Measurements from ENCODE around the gene C3orf18.

Gene C3orf18

DNA sequence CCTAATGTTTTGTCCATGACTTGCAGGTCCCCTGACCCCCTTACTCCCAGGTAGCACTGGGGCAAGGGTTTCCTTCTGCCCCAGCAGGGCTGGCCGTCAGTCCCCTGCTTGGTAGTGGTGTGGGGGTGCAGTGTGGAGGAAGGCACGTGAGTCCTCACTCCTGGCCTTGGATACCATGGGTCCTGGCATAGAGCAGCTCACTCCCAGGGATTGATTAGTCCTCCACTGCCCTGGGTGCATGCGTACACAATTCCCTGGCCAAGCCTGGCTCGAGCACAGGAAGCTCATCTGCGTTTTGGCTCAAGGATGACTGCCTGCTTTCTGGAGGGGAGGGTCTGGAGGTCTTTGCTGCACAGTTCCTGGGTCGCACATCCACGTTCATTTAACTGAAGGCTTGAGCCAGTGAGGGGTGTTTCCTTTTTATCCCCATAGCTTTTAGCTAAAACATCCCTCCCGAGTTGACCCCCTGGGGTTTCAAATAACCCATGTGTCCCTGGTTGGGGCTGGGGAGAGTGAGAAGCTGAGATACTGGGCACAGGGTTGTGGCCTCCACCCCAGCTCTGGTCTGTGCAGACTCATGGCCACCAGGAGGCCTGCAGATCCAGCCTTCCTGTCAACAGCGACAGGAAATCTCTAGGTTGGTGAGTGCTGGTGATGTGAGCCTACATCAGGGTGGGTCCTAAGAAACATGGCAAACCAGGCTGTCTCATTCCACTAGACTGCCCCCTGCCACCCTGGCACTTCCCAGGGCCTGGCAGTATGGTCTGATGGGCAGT, 13.3 kb upstream of the C3orf18 start:
- DNase-seq (ENCODE audit: low spot score) = no peak

DNA sequence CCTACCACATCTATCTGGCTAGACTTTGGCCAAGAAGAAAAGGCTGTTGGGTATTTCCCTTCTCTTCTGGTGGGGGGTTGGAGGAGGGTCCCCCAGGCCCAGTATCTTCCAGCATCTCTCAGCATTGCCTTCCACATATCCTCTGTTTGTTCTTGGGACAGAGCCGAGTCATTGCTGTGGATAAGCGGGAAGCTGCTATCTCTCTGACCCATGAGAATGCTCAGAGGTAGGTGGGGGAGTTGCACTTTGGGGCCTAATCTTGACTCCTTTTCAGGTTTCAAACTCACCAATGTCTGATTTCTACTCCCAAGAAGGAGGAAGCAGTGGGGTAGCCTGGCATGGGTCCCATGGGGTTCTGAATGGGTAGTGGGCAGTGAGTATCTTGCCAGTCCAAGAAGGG, 9.8 kb upstream of the C3orf18 start:
- no peak for DNase-seq (ENCODE audit: low spot score)

DNA sequence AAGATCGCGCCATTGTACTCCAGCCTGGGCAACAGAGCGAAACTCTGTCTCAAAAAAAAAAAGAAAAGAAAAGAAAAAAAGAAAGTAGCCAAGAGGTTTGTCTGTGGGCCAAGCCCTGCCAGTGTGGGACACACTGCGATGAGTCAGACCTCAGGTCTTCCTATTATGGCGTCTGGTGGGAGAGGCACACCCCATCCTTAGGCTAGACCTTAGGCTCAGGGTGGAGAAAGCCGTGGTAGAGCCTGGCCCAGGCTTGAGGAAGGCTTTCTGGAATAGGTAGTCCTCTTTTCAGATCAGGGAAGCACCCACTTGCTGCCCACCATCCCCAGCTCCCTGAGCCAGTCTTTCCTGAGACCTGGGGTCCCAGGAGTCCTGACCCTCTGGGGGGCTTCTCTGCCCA, 7.8 kb upstream of the C3orf18 start:
- no peak for DNase-seq (ENCODE audit: low spot score)

DNA sequence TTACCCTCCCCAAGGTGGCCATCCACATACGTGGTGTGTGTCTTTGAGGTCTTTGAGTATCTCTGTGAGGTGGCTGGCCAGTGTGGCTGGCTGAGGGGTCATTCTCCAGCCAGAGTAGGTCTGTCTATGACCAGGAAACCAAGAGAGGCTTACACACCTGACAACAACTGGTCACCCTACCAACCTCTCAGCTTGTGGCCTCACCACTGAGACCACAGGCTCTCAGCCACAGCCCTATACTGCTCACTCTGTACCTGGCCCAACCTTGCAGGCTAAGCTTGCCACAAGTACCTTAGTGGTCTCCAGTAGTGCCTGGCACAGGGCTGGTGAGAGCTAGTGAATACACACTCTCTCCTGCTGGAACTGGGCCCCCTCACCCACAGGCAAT, 6.9 kb upstream of the C3orf18 start:
- no peak for DNase-seq (ENCODE audit: low spot score)

DNA sequence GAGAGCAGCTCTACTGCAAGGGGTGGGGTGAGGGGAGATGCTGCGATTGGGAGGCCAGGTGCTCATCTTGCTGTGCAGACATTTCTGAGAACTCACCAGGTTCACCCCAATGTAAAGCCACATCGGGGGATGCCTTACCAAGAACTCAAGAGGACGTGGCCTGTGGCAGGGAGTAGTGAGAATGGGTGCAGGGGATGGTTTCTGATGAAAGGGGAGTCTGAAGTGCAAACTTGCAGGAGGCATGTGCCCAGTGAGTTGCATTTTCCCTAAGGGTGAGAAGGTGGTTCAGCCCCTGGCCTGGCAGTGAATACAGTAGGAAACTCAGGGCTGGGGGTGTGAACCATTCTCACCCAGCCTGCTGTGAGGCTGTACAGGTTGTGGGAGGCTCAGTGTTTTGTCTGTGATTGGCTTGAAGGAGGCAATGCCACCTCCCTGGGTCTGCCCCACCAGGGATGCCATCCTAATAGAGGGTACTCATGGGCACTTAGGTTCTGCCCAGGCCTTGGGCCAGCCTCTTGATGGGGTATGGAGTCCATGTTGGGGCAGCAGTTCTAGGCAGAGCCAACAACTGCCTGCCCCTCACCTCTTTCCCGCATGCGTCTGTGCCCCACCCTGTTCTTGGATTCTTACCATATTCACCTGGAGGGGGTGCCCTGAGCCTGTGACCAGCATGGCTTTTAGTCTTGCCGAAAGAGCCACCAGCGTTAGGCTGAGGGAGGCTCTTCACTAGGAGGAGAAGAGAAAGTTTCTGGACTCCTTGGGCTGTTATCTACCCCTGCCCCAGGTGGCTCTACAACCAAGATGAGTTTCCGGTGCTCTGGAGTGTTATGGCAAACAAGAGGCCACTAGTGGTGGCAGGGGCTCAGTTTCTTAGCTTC, 6.3 kb upstream of the C3orf18 start:
- DNase-seq (ENCODE audit: low spot score) = peak; percentile 92

GRCh38 chr3:50572801-50573371, 5.3 kb upstream of the C3orf18 start:
- peak; percentile 65 for DNase-seq (ENCODE audit: low spot score)

GRCh38 chr3:50572158-50572557, 4.6 kb upstream of the C3orf18 start:
- DNase-seq (ENCODE audit: low spot score) = peak; percentile 89

DNA sequence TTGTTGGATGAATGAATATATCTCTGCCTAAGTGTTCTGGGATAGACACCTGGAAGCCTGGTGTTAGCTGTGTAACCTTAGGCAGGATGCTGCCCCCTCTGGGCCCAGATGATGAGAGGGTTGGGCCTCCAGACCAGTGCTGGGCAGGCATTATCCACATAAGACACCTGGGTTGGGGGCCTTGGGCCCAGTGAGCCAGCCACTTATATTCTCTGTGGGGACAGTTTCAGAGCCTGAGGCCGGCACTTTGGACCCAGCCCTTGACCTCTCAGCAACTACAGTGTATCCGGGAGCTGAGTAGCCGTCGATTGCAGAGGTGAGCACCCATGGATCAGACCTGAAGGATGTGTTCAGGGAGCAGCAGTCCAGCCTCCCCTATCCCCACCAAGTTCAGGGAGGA, 3.9 kb upstream of the C3orf18 start:
- no peak for DNase-seq (ENCODE audit: low spot score)

GRCh38 chr3:50570508-50571279, 3.1 kb upstream of the C3orf18 start:
- DNase-seq (ENCODE audit: low spot score) = no peak

- peak; percentile 97 for DNase-seq (ENCODE audit: low spot score)
Measured at GRCh38 chr3:50568947-50569749, 1.6 kb upstream of the C3orf18 start, which contains the start of gene HEMK1. TSS of gene HEMK1 (plus strand) at chr3:50569522. CDS start at chr3:50571105, 1,583 bp downstream.

DNA sequence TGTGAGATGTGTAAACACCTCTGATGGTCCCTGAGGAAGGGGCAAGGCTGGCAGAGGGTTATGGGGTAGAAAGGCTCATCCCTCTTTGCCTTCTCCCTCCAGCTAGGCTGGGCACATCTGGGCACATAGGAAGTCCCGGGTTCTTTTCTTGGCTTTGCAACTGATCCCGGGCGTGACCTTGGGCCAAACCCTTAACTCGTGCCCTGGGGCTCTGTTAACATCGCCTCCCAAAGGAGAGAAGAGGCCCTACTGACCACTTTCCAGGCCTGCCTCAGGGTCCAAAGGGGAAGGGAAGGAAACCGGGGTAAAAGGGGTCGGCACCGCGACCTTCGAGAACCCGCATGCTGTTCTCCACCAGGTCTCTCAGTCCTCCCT, 549 bp downstream of the C3orf18 start:
- no peak for DNase-seq (ENCODE audit: low spot score)

GRCh38 chr3:50564321-50564720, 3.2 kb downstream of the C3orf18 start:
- no peak for DNase-seq (ENCODE audit: low spot score)

GRCh38 chr3:50563867-50564266, 3.7 kb downstream of the C3orf18 start:
- no peak for DNase-seq (ENCODE audit: low spot score)

DNA sequence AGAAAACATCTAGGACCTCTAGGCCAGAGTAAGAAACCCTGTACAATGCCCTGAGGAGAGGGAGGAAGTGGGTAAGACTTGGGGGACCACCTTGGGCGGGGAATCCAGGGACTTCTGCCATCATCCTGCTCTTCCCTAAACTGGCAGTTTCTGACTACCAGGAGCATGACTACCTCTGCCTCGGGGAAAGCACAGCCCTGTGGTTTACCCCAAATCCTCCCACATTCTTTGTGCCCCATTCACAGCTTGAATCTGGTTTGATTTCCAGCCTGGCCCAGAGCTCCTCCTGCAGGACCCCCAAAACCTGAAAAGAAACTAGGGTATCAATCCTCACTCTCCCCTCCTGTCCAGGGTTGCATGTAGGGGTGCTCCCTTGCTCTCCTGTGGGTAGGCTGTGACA, 4.7 kb downstream of the C3orf18 start:
- DNase-seq (ENCODE audit: low spot score) = no peak

DNA sequence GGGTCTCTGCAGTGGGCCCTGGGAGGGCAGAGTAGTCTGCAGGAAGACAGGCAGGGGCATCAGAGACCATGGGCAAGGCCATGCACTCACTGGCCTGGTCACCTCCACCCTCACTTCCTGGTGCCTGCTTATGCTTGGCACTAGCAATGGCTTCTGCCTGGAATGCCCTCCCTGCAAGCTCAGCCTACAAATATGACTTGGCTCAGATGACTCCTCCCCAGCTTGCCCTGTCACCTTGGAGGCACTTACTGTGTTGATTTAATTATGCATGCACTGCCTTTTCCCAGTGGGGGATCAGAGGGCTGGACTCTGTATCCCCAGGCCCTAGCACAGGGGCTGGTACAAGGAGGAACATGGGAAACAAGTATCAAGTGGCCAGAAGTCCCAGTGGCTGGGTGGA, 7.8 kb downstream of the C3orf18 start:
- no peak for DNase-seq (ENCODE audit: low spot score)

- no peak for DNase-seq (ENCODE audit: low spot score)
Measured at GRCh38 chr3:50557915-50558314, 9.6 kb downstream of the C3orf18 start.

DNA sequence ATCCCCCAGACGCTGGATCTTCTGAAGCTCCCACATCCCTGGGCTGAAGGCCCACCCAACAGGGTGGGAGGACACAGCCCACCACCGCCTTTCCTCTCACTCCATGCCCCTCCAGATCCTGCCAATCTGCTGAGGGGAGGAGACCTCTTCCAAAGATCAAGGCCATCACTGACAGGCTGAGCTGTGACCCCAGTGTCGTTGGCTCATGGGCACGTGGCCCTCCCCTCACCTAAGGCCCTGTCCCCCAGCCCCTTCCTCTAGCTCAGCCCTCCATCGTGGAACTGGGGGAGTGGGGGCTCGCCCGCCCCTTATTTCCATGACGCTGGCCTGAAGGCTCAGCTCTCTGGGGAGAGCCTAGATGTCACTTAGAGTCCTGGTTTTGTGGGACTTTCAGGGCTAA, 10.4 kb downstream of the C3orf18 start:
- DNase-seq (ENCODE audit: low spot score) = no peak

GRCh38 chr3:50554553-50554952, 13.0 kb downstream of the C3orf18 start:
- DNase-seq (ENCODE audit: low spot score) = no peak

- no peak for DNase-seq (ENCODE audit: low spot score)
Measured at GRCh38 chr3:50552598-50552997, 14.9 kb downstream of the C3orf18 start.

- no peak for DNase-seq (ENCODE audit: low spot score)
Measured at GRCh38 chr3:50551681-50552435, 15.7 kb downstream of the C3orf18 start.
